Keratinocyte (primary cell): ENCODE results near the gene CYP26A1. TPM values are rescaled to one million over a fixed set of nuclear protein-coding genes. Genes with fewer than 3 reads are reported as not detected.

ENCODE experiments used
- DNase-seq: peaks from one replicate; pipeline ENCODE4 v3.0.0-alpha.2; 2011; ENCODE audit warnings: low read depth, missing footprints, low spot score
- FAIRE-seq: peaks from 2 replicates; lab custom pipeline; 2011; peaks lifted over from hg19 to GRCh38; lab: Jason Lieb, UNC
- H2AFZ ChIP-seq: 2 replicates; pipeline ENCODE4 v1.6.0; 2012; ENCODE audit warnings: low read length, control low read depth, inconsistent platforms; ENCODE audit not compliant: control insufficient read depth
- H3K27ac ChIP-seq: 2 replicates; pipeline ENCODE4 v1.5.1; 2011; ENCODE audit warnings: low read length; ENCODE audit not compliant: control insufficient read depth, insufficient read depth
- H3K27me3 ChIP-seq: 3 replicates; pipeline ENCODE4 v1.6.0; 2011; ENCODE audit warnings: low read length; ENCODE audit not compliant: control insufficient read depth, insufficient read depth; ENCODE audit errors: extremely low read depth
- H3K36me3 ChIP-seq, 2 experiments: 2 replicates in 1 of 2; 3 replicates in 1 of 2; pipeline ENCODE4 v1.5.1; 2011; ENCODE audit warnings: low read length in 2 of 2, mild to moderate bottlenecking in 1 of 2; ENCODE audit not compliant: control insufficient read depth in 2 of 2, insufficient read depth in 2 of 2; ENCODE audit errors: extremely low read depth in 1 of 2
- H3K4me1 ChIP-seq: 3 replicates; pipeline ENCODE4 v1.5.1; 2011; ENCODE audit warnings: low read length; ENCODE audit not compliant: control insufficient read depth, insufficient read depth; ENCODE audit errors: extremely low read depth
- H3K4me2 ChIP-seq: 3 replicates; pipeline ENCODE4 v1.6.0; 2011; ENCODE audit warnings: low read depth, low read length; ENCODE audit not compliant: control insufficient read depth, insufficient read depth; ENCODE audit errors: extremely low read depth
- H3K4me3 ChIP-seq, 3 experiments: fragments of 200-600 bp in 1 of 3; sonication (generic) in 1 of 3; 2 replicates in 2 of 3; 3 replicates in 1 of 3; pipeline ENCODE4 v1.5.1; 2011 to 2016; ENCODE audit warnings: low read length in 3 of 3, mild to moderate bottlenecking in 3 of 3, control low read depth in 2 of 3, inconsistent platforms in 1 of 3, low read depth in 1 of 3, mixed read lengths in 1 of 3, mixed run types in 1 of 3, moderate library complexity in 1 of 3; ENCODE audit not compliant: control insufficient read depth in 2 of 3, insufficient read depth in 2 of 3; ENCODE audit errors: extremely low read depth in 1 of 3
- H3K79me2 ChIP-seq: 2 replicates; pipeline ENCODE4 v1.6.0; 2012; ENCODE audit warnings: low read length; ENCODE audit not compliant: control insufficient read depth, insufficient read depth
- H3K9ac ChIP-seq: 3 replicates; pipeline ENCODE4 v1.6.0; 2011; ENCODE audit warnings: low read length; ENCODE audit not compliant: control insufficient read depth, insufficient read depth; ENCODE audit errors: extremely low read depth
- H3K9me1 ChIP-seq: 3 replicates; pipeline ENCODE4 v1.6.0; 2011; ENCODE audit warnings: low read length; ENCODE audit not compliant: control insufficient read depth, insufficient read depth; ENCODE audit errors: extremely low read depth
- H3K9me3 ChIP-seq: 2 replicates; pipeline ENCODE4 v1.5.1; 2012; ENCODE audit warnings: low read depth, low read length; ENCODE audit not compliant: control insufficient read depth
- H4K20me1 ChIP-seq: 3 replicates; pipeline ENCODE4 v1.6.0; 2011; ENCODE audit warnings: low read length; ENCODE audit not compliant: control insufficient read depth, insufficient read depth; ENCODE audit errors: extremely low read depth
- CTCF ChIP-seq, 3 experiments: IDR thresholded peaks in 1 of 3; conservative IDR thresholded peaks in 1 of 3; optimal IDR thresholded peaks in 1 of 3; 2 replicates in 2 of 3; 3 replicates in 1 of 3; pipeline versions ENCODE3 to v1.5.1; 2011; ENCODE audit warnings: low read length in 3 of 3, mild to moderate bottlenecking in 3 of 3, moderate library complexity in 2 of 3, control low read depth in 1 of 3, inconsistent platforms in 1 of 3; ENCODE audit not compliant: insufficient read depth in 2 of 3; ENCODE audit errors: extremely low read depth in 1 of 3
- EZH2 ChIP-seq: IDR thresholded peaks from one replicate; pipeline ENCODE4 v1.6.1; 2012; ENCODE audit warnings: inconsistent platforms, mild to moderate bottlenecking, low read length, moderate library complexity
- dilution Hi-C: fragments of 300-500 bp; cut with MboI; formaldehyde crosslinking; loops from one replicate; pipeline ENCODE4 v1.7.0; 2020; ENCODE audit warnings: low sequenced_read_pairs; ENCODE audit not compliant: extremely low pct_ligation_motif_present
- polyA plus RNA-seq, 5 experiments: library from polyadenylated mRNA; depleted of rRNA in 3 of 5; stranded (reverse) in 3 of 5; stranded (forward) in 1 of 5; unstranded in 1 of 5; fragments of >200 nt; gene quantifications; 1 replicate in 1 of 5; 2 replicates in 3 of 5; 3 replicates in 1 of 5; pipeline versions ENCODE4 v1.2.1 to v1.2.3, GENCODE V29; 2011 to 2012; ENCODE audit warnings: missing spikeins in 2 of 5, low read depth in 1 of 5, low replicate concordance in 1 of 5

CYP26A1 gene
- polyA plus RNA-seq, 1 donor (not counting 4 experiments of a cell fraction or from before 2014, with no cell fraction given) = not detected

GRCh38 chr10:93103953-93104352, 30.3 kb downstream of the CYP26A1 start:
- no peak for TF ChIP-seq EZH2
- no peak for TF ChIP-seq CTCF (optimal IDR thresholded peaks at IDR 0.05 in 1 of 3, IDR thresholded peaks at IDR 0.05 in 1 of 3, conservative IDR thresholded peaks at IDR 0.05 in 1 of 3; ENCODE audit: extremely low read depth in 1 of 3, insufficient read depth in 2 of 3, low read length in 3 of 3)
- Histone ChIP-seq H3K4me2 (no peak overlapping the region), H3K4me1 (no peaks in the 10 kb centered on the region), H3K27ac (no peak overlapping the region), H3K27me3 (no peaks in the 10 kb centered on the region), H3K9ac (no peak overlapping the region), H3K4me3 (no peak overlapping the region), H4K20me1 (no peaks in the 10 kb centered on the region), H3K9me3 (no peaks in the 10 kb centered on the region), H3K36me3 (no peaks in the 10 kb centered on the region), H3K79me2 (no peaks in the 10 kb centered on the region), H2AFZ (no peak overlapping the region), H3K9me1 (no peaks in the 10 kb centered on the region)
- DNase-seq = no peak
- dilution Hi-C loops = loop anchor here (25.0 kb wide), 1 partner anchor 183 kb away; no protein-coding TSS in a partner anchor
- FAIRE-seq = no peak

GRCh38 chr10:93106631-93107072, 33.0 kb downstream of the CYP26A1 start:
- FAIRE-seq = no peak
- H3K27ac ChIP-seq = no peak overlapping the region
- no peaks in the 10 kb centered on the region for H3K36me3 ChIP-seq
- no peaks in the 10 kb centered on the region for H3K27me3 ChIP-seq
- TF ChIP-seq CTCF (optimal IDR thresholded peaks at IDR 0.05 in 1 of 3, IDR thresholded peaks at IDR 0.05 in 1 of 3, conservative IDR thresholded peaks at IDR 0.05 in 1 of 3; ENCODE audit: extremely low read depth in 1 of 3, insufficient read depth in 2 of 3, low read length in 3 of 3) (no peak), EZH2 (no peak)
- H3K4me1 ChIP-seq = no peaks in the 10 kb centered on the region
- H2AFZ ChIP-seq = no peak overlapping the region
- H3K79me2 ChIP-seq = no peaks in the 10 kb centered on the region
- no peak overlapping the region for H3K9ac ChIP-seq
- H3K4me2 ChIP-seq = no peak overlapping the region
- H3K4me3 ChIP-seq = no peak overlapping the region
- H3K9me3 ChIP-seq = no peaks in the 10 kb centered on the region
- H3K9me1 ChIP-seq = no peaks in the 10 kb centered on the region
- H4K20me1 ChIP-seq = no peaks in the 10 kb centered on the region
- dilution Hi-C loops = loop anchor here (25.0 kb wide), 1 partner anchor 181 kb away; no protein-coding TSS in a partner anchor
- DNase-seq = no peak
